WERI-Rb-1 (cell line): ENCODE results near the gene CDH4.

Experiments
- DNase-seq: peaks from one replicate; pipeline ENCODE4 v3.0.0-alpha.2; 2020
- H3K27ac ChIP-seq: fragments of 250-450 bp; sonication (Bioruptor Pico); 2 replicates; pipeline ENCODE4 v1.5.1; 2020; ENCODE audit warnings: mild to moderate bottlenecking, moderate library complexity
- H3K27me3 ChIP-seq: fragments of 250-450 bp; sonication (Bioruptor Pico); 2 replicates; pipeline ENCODE4 v1.5.1; 2021; ENCODE audit warnings: mild to moderate bottlenecking, low read depth, moderate library complexity; ENCODE audit not compliant: insufficient read depth, severe bottlenecking
- H3K36me3 ChIP-seq: fragments of 250-450 bp; sonication (Bioruptor Pico); 2 replicates; pipeline ENCODE4 v1.5.1; 2020; ENCODE audit warnings: mild to moderate bottlenecking, moderate library complexity
- H3K4me3 ChIP-seq: 2 replicates; pipeline ENCODE4 v1.5.1; 2011; ENCODE audit warnings: low read depth, mild to moderate bottlenecking, control low read depth, low read length
- H3K9me3 ChIP-seq: fragments of 250-450 bp; sonication (Bioruptor Pico); 2 replicates; pipeline ENCODE4 v1.5.1; 2021; ENCODE audit warnings: mild to moderate bottlenecking, moderate library complexity; ENCODE audit not compliant: severe bottlenecking
- CTCF ChIP-seq: IDR thresholded peaks from 2 replicates; pipeline ENCODE4 v1.5.1; 2011; ENCODE audit warnings: low read depth, mild to moderate bottlenecking, control low read depth, inconsistent platforms, low read length

Gene CDH4

GRCh38 chr20:61907081-61907891 is 655.2 kb downstream of the CDH4 start:
- H3K27me3 ChIP-seq = peaks cover 10% of the 10 kb centered on the region
- H3K36me3 ChIP-seq = no peaks in the 10 kb centered on the region
- no peak for DNase-seq
- H3K9me3 ChIP-seq = peaks cover 4% of the 10 kb centered on the region
- H3K4me3 ChIP-seq = no peak overlapping the region
- no peak overlapping the region for H3K27ac ChIP-seq
- TF ChIP-seq CTCF = no peak

- peaks cover 4% of the 10 kb centered on the region for H3K9me3 ChIP-seq
- no peaks in the 10 kb centered on the region for H3K36me3 ChIP-seq
- DNase-seq = no peak
- H3K4me3 ChIP-seq = no peak overlapping the region
- TF ChIP-seq CTCF = no peak
- peaks cover 11% of the 10 kb centered on the region for H3K27me3 ChIP-seq
- no peak overlapping the region for H3K27ac ChIP-seq
These were observed 656.3 kb downstream of the CDH4 start for GRCh38 chr20:61908057-61909026.

GRCh38 chr20:61909028-61909427 is 657.0 kb downstream of the CDH4 start:
- Histone ChIP-seq H3K36me3 (no peaks in the 10 kb centered on the region), H3K27me3 (peaks cover 11% of the 10 kb centered on the region), H3K9me3 (peaks cover 4% of the 10 kb centered on the region), H3K27ac (no peak overlapping the region), H3K4me3 (no peak overlapping the region)
- TF ChIP-seq CTCF = no peak
- no peak for DNase-seq

- H3K4me3 ChIP-seq = no peak overlapping the region
- peaks cover 4% of the 10 kb centered on the region for H3K9me3 ChIP-seq
- no peaks in the 10 kb centered on the region for H3K36me3 ChIP-seq
- no peak for DNase-seq
- TF ChIP-seq CTCF = no peak
- peaks cover 14% of the 10 kb centered on the region for H3K27me3 ChIP-seq
- no peak overlapping the region for H3K27ac ChIP-seq
These were observed 657.8 kb downstream of the CDH4 start for GRCh38 chr20:61909821-61910220.

- no peak overlapping the region for H3K27ac ChIP-seq
- no peak for TF ChIP-seq CTCF
- H3K4me3 ChIP-seq = no peak overlapping the region
- peaks cover 4% of the 10 kb centered on the region for H3K9me3 ChIP-seq
- no peak for DNase-seq
- no peaks in the 10 kb centered on the region for H3K36me3 ChIP-seq
- H3K27me3 ChIP-seq = peaks cover 15% of the 10 kb centered on the region
These were observed 659.8 kb downstream of the CDH4 start for GRCh38 chr20:61911824-61912223.
